ENCODE data around the gene FCHSD2. TPM values are rescaled to one million over a fixed set of nuclear protein-coding genes. Genes with fewer than 3 reads are reported as not detected.

Gene FCHSD2
- total RNA-seq, 1 donor from 2014 or later = 18.9 TPM

GRCh38 chr11:72824811-72825505 is 317.2 kb downstream of the FCHSD2 start:
- peaks cover 14% of the 10 kb centered on the region for H3K4me1 ChIP-seq (ENCODE audit: insufficient read depth, low read length)
- H2AFZ ChIP-seq (ENCODE audit: low read depth, low read length) = no peak overlapping the region
- Mint-ChIP-seq H3K4me1 (ENCODE audit: low read depth, unreplicated experiment) (peaks cover 4% of the 10 kb centered on the region), H3K27me3 (ENCODE audit: low read depth, unreplicated experiment) (peaks cover 2% of the 10 kb centered on the region), H3K4me3 (ENCODE audit: unreplicated experiment) (no peak overlapping the region), H3K27ac (ENCODE audit: unreplicated experiment) (peak overlapping the region; percentile 9), H3K9me3 (ENCODE audit: unreplicated experiment) (no peaks in the 10 kb centered on the region), H3K36me3 (ENCODE audit: low read depth, unreplicated experiment) (peaks cover 12% of the 10 kb centered on the region)
- no peak overlapping the region for H3K4me3 ChIP-seq (ENCODE audit: insufficient read depth, low read depth, low read length)
- H3K36me3 ChIP-seq (ENCODE audit: insufficient read depth, low read length) = no peaks in the 10 kb centered on the region
- H3K27me3 ChIP-seq (ENCODE audit: insufficient read depth, low read length) = no peaks in the 10 kb centered on the region
- H3K4me2 ChIP-seq (ENCODE audit: low read length) = no peak overlapping the region
- H4K20me1 ChIP-seq (ENCODE audit: insufficient read depth, low read length) = no peaks in the 10 kb centered on the region
- DNase-seq (ENCODE audit: low read depth) = no peak
- H3K9me3 ChIP-seq (ENCODE audit: insufficient read depth, low read depth, low read length) = no peaks in the 10 kb centered on the region
- no peak overlapping the region for H3K9ac ChIP-seq (ENCODE audit: low read length)
- TF ChIP-seq CTCF (IDR thresholded peaks at IDR 0.05; ENCODE audit: insufficient read depth, low read depth, low read length) (no peak), EZH2 (IDR thresholded peaks at IDR 0.05; ENCODE audit: insufficient read depth, low read length) (no peak)
- FAIRE-seq = no peak
- no peaks in the 10 kb centered on the region for H3K79me2 ChIP-seq (ENCODE audit: insufficient read depth, low read length)
- H3K27ac ChIP-seq (ENCODE audit: low read depth, low read length) = no peak overlapping the region

- no peaks in the 10 kb centered on the region for H4K20me1 ChIP-seq (ENCODE audit: insufficient read depth, low read length)
- H3K4me2 ChIP-seq (ENCODE audit: low read length) = no peak overlapping the region
- Mint-ChIP-seq H3K27me3 (ENCODE audit: low read depth, unreplicated experiment) (peaks cover 2% of the 10 kb centered on the region), H3K4me3 (ENCODE audit: unreplicated experiment) (no peak overlapping the region), H3K4me1 (ENCODE audit: low read depth, unreplicated experiment) (peaks cover 4% of the 10 kb centered on the region), H3K27ac (ENCODE audit: unreplicated experiment) (no peak overlapping the region), H3K9me3 (ENCODE audit: unreplicated experiment) (no peaks in the 10 kb centered on the region), H3K36me3 (ENCODE audit: low read depth, unreplicated experiment) (peaks cover 13% of the 10 kb centered on the region)
- H2AFZ ChIP-seq (ENCODE audit: low read depth, low read length) = no peak overlapping the region
- no peak overlapping the region for H3K27ac ChIP-seq (ENCODE audit: low read depth, low read length)
- H3K4me1 ChIP-seq (ENCODE audit: insufficient read depth, low read length) = peaks cover 14% of the 10 kb centered on the region
- DNase-seq (ENCODE audit: low read depth) = no peak
- H3K9ac ChIP-seq (ENCODE audit: low read length) = no peak overlapping the region
- TF ChIP-seq CTCF (IDR thresholded peaks at IDR 0.05; ENCODE audit: insufficient read depth, low read depth, low read length) (no peak), EZH2 (IDR thresholded peaks at IDR 0.05; ENCODE audit: insufficient read depth, low read length) (no peak)
- H3K36me3 ChIP-seq (ENCODE audit: insufficient read depth, low read length) = no peaks in the 10 kb centered on the region
- no peaks in the 10 kb centered on the region for H3K9me3 ChIP-seq (ENCODE audit: insufficient read depth, low read depth, low read length)
- no peaks in the 10 kb centered on the region for H3K27me3 ChIP-seq (ENCODE audit: insufficient read depth, low read length)
- no peaks in the 10 kb centered on the region for H3K79me2 ChIP-seq (ENCODE audit: insufficient read depth, low read length)
- no peak overlapping the region for H3K4me3 ChIP-seq (ENCODE audit: insufficient read depth, low read depth, low read length)
- FAIRE-seq = no peak
Measured at GRCh38 chr11:72824020-72824419, 318.1 kb downstream of the FCHSD2 start.

- Histone ChIP-seq H3K4me1 (ENCODE audit: insufficient read depth, low read length) (peaks cover 14% of the 10 kb centered on the region), H3K27ac (ENCODE audit: low read depth, low read length) (no peak overlapping the region), H3K9ac (ENCODE audit: low read length) (no peak overlapping the region), H3K4me2 (ENCODE audit: low read length) (no peak overlapping the region), H3K36me3 (ENCODE audit: insufficient read depth, low read length) (peaks cover 3% of the 10 kb centered on the region), H4K20me1 (ENCODE audit: insufficient read depth, low read length) (no peaks in the 10 kb centered on the region), H3K27me3 (ENCODE audit: insufficient read depth, low read length) (no peaks in the 10 kb centered on the region), H3K4me3 (ENCODE audit: insufficient read depth, low read depth, low read length) (no peak overlapping the region), H3K9me3 (ENCODE audit: insufficient read depth, low read depth, low read length) (no peaks in the 10 kb centered on the region), H2AFZ (ENCODE audit: low read depth, low read length) (no peak overlapping the region), H3K79me2 (ENCODE audit: insufficient read depth, low read length) (no peaks in the 10 kb centered on the region)
- H3K36me3 Mint-ChIP-seq (ENCODE audit: low read depth, unreplicated experiment) = peaks cover 15% of the 10 kb centered on the region
- TF ChIP-seq CTCF (IDR thresholded peaks at IDR 0.05; ENCODE audit: insufficient read depth, low read depth, low read length) = no peak
- no peak for TF ChIP-seq EZH2 (IDR thresholded peaks at IDR 0.05; ENCODE audit: insufficient read depth, low read length)
- H3K9me3 Mint-ChIP-seq (ENCODE audit: unreplicated experiment) = peaks cover under 1% of the 10 kb centered on the region
- no peak for DNase-seq (ENCODE audit: low read depth)
- no peak for FAIRE-seq
- H3K4me3 Mint-ChIP-seq (ENCODE audit: unreplicated experiment) = peak overlapping the region; percentile 27
- no peak overlapping the region for H3K27ac Mint-ChIP-seq (ENCODE audit: unreplicated experiment)
- peaks cover 2% of the 10 kb centered on the region for H3K27me3 Mint-ChIP-seq (ENCODE audit: low read depth, unreplicated experiment)
- peaks cover 1% of the 10 kb centered on the region for H3K4me1 Mint-ChIP-seq (ENCODE audit: low read depth, unreplicated experiment)
Measured at GRCh38 chr11:72823105-72823804, 318.9 kb downstream of the FCHSD2 start.

All from astrocyte (in vitro differentiated cells and primary cell).